Caco-2 (cell line): ENCODE data around the gene FBXO8. TPM values are rescaled to one million over a fixed set of nuclear protein-coding genes. Genes with fewer than 3 reads are reported as not detected.

Source experiments
- BruUV-seq: library from RNA; stranded (reverse); fragments of 400-500 nt; replicated peaks from 2 replicates; lab custom pipeline; 2021; lab: Mats Ljungman, UMichigan
- CTCF ChIA-PET: fragments of 300-600 bp; sonication (Branson Sonifier 250); formaldehyde crosslinking; loops from one replicate; lab custom pipeline; 2022; ENCODE audit warnings: antibody characterized with exemption; lab: Charles Lee
- POLR2A ChIA-PET: fragments of 300-600 bp; sonication (Branson Sonifier 250); formaldehyde crosslinking; loops from one replicate; lab custom pipeline; 2022; ENCODE audit warnings: antibody characterized with exemption; lab: Charles Lee
- DNase-seq, 2 experiments: peaks; one replicate each; pipeline versions ENCODE4 v3.0.0 to v3.0.0-alpha.2; 2020 to 2022
- H3K27me3 ChIP-seq: replicated peaks from 2 replicates; pipeline ENCODE4 v1.6.0; 2011; ENCODE audit warnings: low read length; ENCODE audit not compliant: control insufficient read depth, insufficient read depth
- H3K36me3 ChIP-seq: 2 replicates; pipeline ENCODE4 v1.5.1; 2011; ENCODE audit warnings: low read length; ENCODE audit not compliant: control insufficient read depth, insufficient read depth
- H3K4me1 ChIP-seq: fragments of 250-450 bp; sonication (Bioruptor Pico); 2 replicates; pipeline ENCODE4 v1.5.1; 2020; ENCODE audit warnings: mild to moderate bottlenecking
- H3K4me3 ChIP-seq: 2 replicates; pipeline ENCODE4 v1.5.1; 2011; ENCODE audit warnings: low read depth, mild to moderate bottlenecking, control low read depth, low read length
- H3K9me3 ChIP-seq: fragments of 250-450 bp; sonication (Bioruptor Pico); 2 replicates; pipeline ENCODE4 v1.5.1; 2020; ENCODE audit warnings: mild to moderate bottlenecking, moderate library complexity
- H3K27ac Mint-ChIP-seq: one replicate; pipeline ENCODE4 v1.8.0; 2022; ENCODE audit warnings: mixed read lengths; ENCODE audit not compliant: unreplicated experiment
- H3K27me3 Mint-ChIP-seq: one replicate; pipeline ENCODE4 v1.8.0; 2022; ENCODE audit warnings: mixed read lengths; ENCODE audit not compliant: insufficient read depth, unreplicated experiment
- H3K36me3 Mint-ChIP-seq: one replicate; pipeline ENCODE4 v1.8.0; 2022; ENCODE audit warnings: mild to moderate bottlenecking, mixed read lengths; ENCODE audit not compliant: insufficient read depth, unreplicated experiment
- H3K4me1 Mint-ChIP-seq: one replicate; pipeline ENCODE4 v1.8.0; 2022; ENCODE audit warnings: low read depth, mixed read lengths; ENCODE audit not compliant: unreplicated experiment
- H3K4me3 Mint-ChIP-seq: one replicate; pipeline ENCODE4 v1.8.0; 2022; ENCODE audit warnings: mild to moderate bottlenecking, moderate library complexity, mixed read lengths; ENCODE audit not compliant: unreplicated experiment
- H3K9me3 Mint-ChIP-seq: one replicate; pipeline ENCODE4 v1.8.0; 2022; ENCODE audit warnings: mixed read lengths; ENCODE audit not compliant: unreplicated experiment
- intact Hi-C: fragments of 100-400 bp; cut with micrococcal nuclease; formaldehyde crosslinking; loops from one replicate; pipeline ENCODE4 v1.10.0; 2022; ENCODE audit not compliant: unreplicated experiment
- total RNA-seq: library from RNA; stranded (reverse); gene quantifications from 2 replicates; pipeline ENCODE4 v1.2.3, GENCODE V29; 2022
- TF ChIP-seq, protein P1 (sequence below), 2 experiments: fragments of 200-600 bp in 1 of 2; IDR thresholded peaks; 1 replicate in 1 of 2; 2 replicates in 1 of 2; pipeline versions ENCODE4 v1.5.1 to v1.8.0; 2011 to 2022; ENCODE audit warnings: antibody characterized with exemption in 1 of 2, control low read depth in 1 of 2, inconsistent platforms in 1 of 2, low read depth in 1 of 2, low read length in 1 of 2, mild to moderate bottlenecking in 1 of 2, moderate library complexity in 1 of 2; ENCODE audit not compliant: insufficient read depth in 1 of 2, severe bottlenecking in 1 of 2, unreplicated experiment in 1 of 2

FBXO8 gene
- total RNA-seq, 1 experiment from 2014 or later, result 15.0 TPM

DNA sequence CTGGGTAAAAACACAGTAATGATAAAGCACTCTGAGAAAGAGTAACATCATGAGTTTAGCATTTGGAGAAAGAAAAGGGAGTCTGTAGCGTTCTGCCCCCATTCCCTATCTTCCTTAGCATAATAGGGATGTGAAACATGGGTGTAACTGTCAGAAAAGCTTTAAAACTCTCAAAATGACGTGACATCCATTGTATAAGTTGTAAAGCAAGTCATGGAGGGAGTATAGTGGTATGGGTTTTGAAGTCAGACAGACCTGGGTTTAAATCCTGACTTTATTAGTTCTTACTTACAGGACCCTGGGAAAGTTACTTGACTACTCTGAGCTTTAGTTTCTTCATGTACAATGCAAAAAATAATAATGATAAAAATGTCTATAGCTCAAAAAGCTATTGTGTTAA is 17.1 kb downstream of the FBXO8 start:
- no peaks in the 10 kb centered on the region for H3K4me1 ChIP-seq
- intact Hi-C loops, result no loop called here
- H3K9me3 ChIP-seq, result no peaks in the 10 kb centered on the region
- no peaks in the 10 kb centered on the region for H3K27me3 Mint-ChIP-seq
- no TSS peak for BruUV-seq
- no peak overlapping the region for H3K27ac Mint-ChIP-seq
- H3K4me3 ChIP-seq, result no peak overlapping the region
- POLR2A ChIA-PET, result interaction anchor here (0.6 kb wide), 1 partner anchor 896 kb away, joined by 6 read pairs; the partner anchor contains the start of gene SAP30
- no peaks in the 10 kb centered on the region for H3K36me3 ChIP-seq
- CTCF ChIA-PET, result no interaction called here
- no peaks in the 10 kb centered on the region for H3K4me1 Mint-ChIP-seq
- H3K9me3 Mint-ChIP-seq, result no peaks in the 10 kb centered on the region
- TF ChIP-seq, protein P1, sequence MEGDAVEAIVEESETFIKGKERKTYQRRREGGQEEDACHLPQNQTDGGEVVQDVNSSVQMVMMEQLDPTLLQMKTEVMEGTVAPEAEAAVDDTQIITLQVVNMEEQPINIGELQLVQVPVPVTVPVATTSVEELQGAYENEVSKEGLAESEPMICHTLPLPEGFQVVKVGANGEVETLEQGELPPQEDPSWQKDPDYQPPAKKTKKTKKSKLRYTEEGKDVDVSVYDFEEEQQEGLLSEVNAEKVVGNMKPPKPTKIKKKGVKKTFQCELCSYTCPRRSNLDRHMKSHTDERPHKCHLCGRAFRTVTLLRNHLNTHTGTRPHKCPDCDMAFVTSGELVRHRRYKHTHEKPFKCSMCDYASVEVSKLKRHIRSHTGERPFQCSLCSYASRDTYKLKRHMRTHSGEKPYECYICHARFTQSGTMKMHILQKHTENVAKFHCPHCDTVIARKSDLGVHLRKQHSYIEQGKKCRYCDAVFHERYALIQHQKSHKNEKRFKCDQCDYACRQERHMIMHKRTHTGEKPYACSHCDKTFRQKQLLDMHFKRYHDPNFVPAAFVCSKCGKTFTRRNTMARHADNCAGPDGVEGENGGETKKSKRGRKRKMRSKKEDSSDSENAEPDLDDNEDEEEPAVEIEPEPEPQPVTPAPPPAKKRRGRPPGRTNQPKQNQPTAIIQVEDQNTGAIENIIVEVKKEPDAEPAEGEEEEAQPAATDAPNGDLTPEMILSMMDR (IDR thresholded peaks at IDR 0.05; ENCODE audit: insufficient read depth in 1 of 2, low read depth in 1 of 2, low read length in 1 of 2, severe bottlenecking in 1 of 2, unreplicated experiment in 1 of 2), result no peak
- no peak overlapping the region for H3K4me3 Mint-ChIP-seq
- no peaks in the 10 kb centered on the region for H3K36me3 Mint-ChIP-seq
- H3K27me3 ChIP-seq, result no peaks in the 10 kb centered on the region
- DNase-seq, result no peak

DNA sequence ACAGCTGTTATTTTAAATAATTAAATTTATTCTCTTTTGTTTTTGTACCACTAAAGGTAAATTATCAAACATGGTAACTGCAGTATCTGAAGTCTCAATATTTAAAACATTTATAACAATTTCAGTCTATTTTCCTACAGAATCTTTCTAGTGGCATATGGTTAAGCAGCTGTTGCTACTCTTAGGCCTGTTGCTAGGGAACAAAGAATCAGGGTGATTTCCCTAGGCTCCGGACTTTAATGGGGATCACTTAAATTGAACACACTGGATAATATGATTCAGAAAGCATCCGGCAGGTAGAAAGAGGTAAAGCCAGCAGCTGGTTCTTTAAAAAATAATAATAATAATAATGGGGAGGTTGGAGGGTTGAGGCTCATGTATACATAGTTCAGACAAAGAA is 17.6 kb downstream of the FBXO8 start:
- H3K4me1 Mint-ChIP-seq, result no peaks in the 10 kb centered on the region
- TF ChIP-seq, protein P1 (IDR thresholded peaks at IDR 0.05; ENCODE audit: insufficient read depth in 1 of 2, low read depth in 1 of 2, low read length in 1 of 2, severe bottlenecking in 1 of 2, unreplicated experiment in 1 of 2), result no peak
- Histone ChIP-seq H3K9me3 (no peaks in the 10 kb centered on the region), H3K36me3 (no peaks in the 10 kb centered on the region), H3K4me3 (no peak overlapping the region), H3K4me1 (no peaks in the 10 kb centered on the region), H3K27me3 (no peaks in the 10 kb centered on the region)
- no peaks in the 10 kb centered on the region for H3K27me3 Mint-ChIP-seq
- no peaks in the 10 kb centered on the region for H3K9me3 Mint-ChIP-seq
- no TSS peak for BruUV-seq
- no peak for DNase-seq
- H3K27ac Mint-ChIP-seq, result no peak overlapping the region
- intact Hi-C loops, result no loop called here
- H3K36me3 Mint-ChIP-seq, result no peaks in the 10 kb centered on the region
- POLR2A ChIA-PET, result no interaction called here
- no peak overlapping the region for H3K4me3 Mint-ChIP-seq
- CTCF ChIA-PET, result no interaction called here

DNA sequence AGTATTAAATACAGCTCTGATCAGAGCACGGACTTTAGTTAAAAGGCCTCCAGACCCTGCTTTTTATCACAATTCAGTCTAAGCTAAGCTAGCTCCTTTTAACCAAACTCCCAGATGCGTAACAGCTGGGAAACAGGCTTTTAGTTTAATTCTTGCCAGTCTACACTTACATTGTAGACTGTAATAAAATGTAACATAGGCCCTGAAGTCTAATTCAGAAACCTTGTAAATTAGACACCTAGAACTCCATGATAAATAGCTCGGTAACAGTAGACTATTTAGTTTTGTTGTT is 20.1 kb downstream of the FBXO8 start:
- ChIA-PET CTCF (no interaction called here), POLR2A (no interaction called here)
- H3K4me3 Mint-ChIP-seq, result no peak overlapping the region
- no peaks in the 10 kb centered on the region for H3K27me3 ChIP-seq
- H3K36me3 ChIP-seq, result no peaks in the 10 kb centered on the region
- no peaks in the 10 kb centered on the region for H3K27me3 Mint-ChIP-seq
- DNase-seq, result no peak
- TF ChIP-seq, protein P1 (IDR thresholded peaks at IDR 0.05; ENCODE audit: insufficient read depth in 1 of 2, low read depth in 1 of 2, low read length in 1 of 2, severe bottlenecking in 1 of 2, unreplicated experiment in 1 of 2), result no peak
- H3K27ac Mint-ChIP-seq, result no peak overlapping the region
- no peaks in the 10 kb centered on the region for H3K9me3 Mint-ChIP-seq
- BruUV-seq, result no TSS peak
- H3K9me3 ChIP-seq, result no peaks in the 10 kb centered on the region
- H3K36me3 Mint-ChIP-seq, result no peaks in the 10 kb centered on the region
- H3K4me1 ChIP-seq, result peaks cover 10% of the 10 kb centered on the region; the same call in 1 of the 2 replicates
- no peak overlapping the region for H3K4me3 ChIP-seq
- intact Hi-C loops, result loop anchor here (5.0 kb wide), 1 partner anchor 41 kb away; no protein-coding TSS in a partner anchor
- no peaks in the 10 kb centered on the region for H3K4me1 Mint-ChIP-seq
